Measurements from ENCODE around the gene RAD50.

Gene RAD50

DNA sequence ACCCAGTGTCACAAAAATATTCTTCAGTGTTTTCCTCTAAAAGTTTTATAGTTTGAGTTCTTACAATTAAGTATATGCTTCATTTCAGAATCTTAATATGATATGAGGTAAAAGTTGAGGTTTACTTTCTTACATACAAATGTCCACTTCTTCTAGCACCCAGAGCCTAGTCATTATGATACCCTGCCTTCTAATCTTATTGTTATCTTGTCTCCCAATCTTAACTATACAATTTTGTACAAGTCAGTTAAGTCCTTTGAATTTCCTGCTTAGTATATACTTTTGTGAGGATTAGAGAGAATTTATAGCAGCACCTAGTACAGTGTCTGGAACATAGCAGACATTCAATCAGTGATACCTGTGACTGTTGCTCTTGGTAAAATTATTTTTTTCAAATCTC lies 29.3 kb downstream of the RAD50 start:
- H4K20me1 ChIP-seq (ENCODE audit: insufficient read depth) = no peaks in the 10 kb centered on the region
- H3K27ac ChIP-seq = no peak overlapping the region
- H3K79me2 ChIP-seq (ENCODE audit: insufficient read depth, low read depth) = no peaks in the 10 kb centered on the region
- peaks cover 3% of the 10 kb centered on the region for H3K4me1 ChIP-seq (ENCODE audit: low read depth, poor library complexity, severe bottlenecking)
- no peak overlapping the region for H3K4me2 ChIP-seq
- H3K4me3 ChIP-seq (IDR thresholded peaks at IDR 0.05; ENCODE audit: insufficient read depth, low read depth, low read length) = no peak overlapping the region
- no peak overlapping the region for H3K9ac ChIP-seq
- no peaks in the 10 kb centered on the region for H3K36me3 ChIP-seq (ENCODE audit: insufficient read depth)
- H3K27me3 ChIP-seq (ENCODE audit: insufficient read depth, low read depth) = no peaks in the 10 kb centered on the region
- H2AFZ ChIP-seq (ENCODE audit: low read depth) = no peak overlapping the region
- TF ChIP-seq, protein P1, sequence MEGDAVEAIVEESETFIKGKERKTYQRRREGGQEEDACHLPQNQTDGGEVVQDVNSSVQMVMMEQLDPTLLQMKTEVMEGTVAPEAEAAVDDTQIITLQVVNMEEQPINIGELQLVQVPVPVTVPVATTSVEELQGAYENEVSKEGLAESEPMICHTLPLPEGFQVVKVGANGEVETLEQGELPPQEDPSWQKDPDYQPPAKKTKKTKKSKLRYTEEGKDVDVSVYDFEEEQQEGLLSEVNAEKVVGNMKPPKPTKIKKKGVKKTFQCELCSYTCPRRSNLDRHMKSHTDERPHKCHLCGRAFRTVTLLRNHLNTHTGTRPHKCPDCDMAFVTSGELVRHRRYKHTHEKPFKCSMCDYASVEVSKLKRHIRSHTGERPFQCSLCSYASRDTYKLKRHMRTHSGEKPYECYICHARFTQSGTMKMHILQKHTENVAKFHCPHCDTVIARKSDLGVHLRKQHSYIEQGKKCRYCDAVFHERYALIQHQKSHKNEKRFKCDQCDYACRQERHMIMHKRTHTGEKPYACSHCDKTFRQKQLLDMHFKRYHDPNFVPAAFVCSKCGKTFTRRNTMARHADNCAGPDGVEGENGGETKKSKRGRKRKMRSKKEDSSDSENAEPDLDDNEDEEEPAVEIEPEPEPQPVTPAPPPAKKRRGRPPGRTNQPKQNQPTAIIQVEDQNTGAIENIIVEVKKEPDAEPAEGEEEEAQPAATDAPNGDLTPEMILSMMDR (conservative IDR thresholded peaks at IDR 0.05; ENCODE audit: low read depth, low read length) = no peak

DNA sequence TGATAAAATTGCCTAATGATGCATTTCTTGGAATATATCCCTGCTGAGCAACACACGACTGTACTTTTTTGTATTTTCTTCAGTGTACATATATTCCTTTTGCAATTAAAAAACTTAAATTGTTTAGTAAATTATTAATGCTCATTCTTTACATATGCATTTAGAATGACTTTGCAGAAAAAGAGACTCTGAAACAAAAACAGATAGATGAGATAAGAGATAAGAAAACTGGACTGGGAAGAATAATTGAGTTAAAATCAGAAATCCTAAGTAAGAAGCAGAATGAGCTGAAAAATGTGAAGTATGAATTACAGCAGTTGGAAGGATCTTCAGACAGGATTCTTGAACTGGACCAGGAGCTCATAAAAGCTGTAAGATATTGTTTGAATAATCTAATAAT lies 32.7 kb downstream of the RAD50 start:
- no peak overlapping the region for H3K4me2 ChIP-seq
- TF ChIP-seq, protein P1 (conservative IDR thresholded peaks at IDR 0.05; ENCODE audit: low read depth, low read length) = no peak
- no peaks in the 10 kb centered on the region for H3K36me3 ChIP-seq (ENCODE audit: insufficient read depth)
- H3K27ac ChIP-seq = no peak overlapping the region
- H3K9ac ChIP-seq = no peak overlapping the region
- H3K4me3 ChIP-seq (IDR thresholded peaks at IDR 0.05; ENCODE audit: insufficient read depth, low read depth, low read length) = no peak overlapping the region
- no peaks in the 10 kb centered on the region for H4K20me1 ChIP-seq (ENCODE audit: insufficient read depth)
- no peak overlapping the region for H2AFZ ChIP-seq (ENCODE audit: low read depth)
- no peaks in the 10 kb centered on the region for H3K79me2 ChIP-seq (ENCODE audit: insufficient read depth, low read depth)
- no peaks in the 10 kb centered on the region for H3K27me3 ChIP-seq (ENCODE audit: insufficient read depth, low read depth)
- no peaks in the 10 kb centered on the region for H3K4me1 ChIP-seq (ENCODE audit: low read depth, poor library complexity, severe bottlenecking)

DNA sequence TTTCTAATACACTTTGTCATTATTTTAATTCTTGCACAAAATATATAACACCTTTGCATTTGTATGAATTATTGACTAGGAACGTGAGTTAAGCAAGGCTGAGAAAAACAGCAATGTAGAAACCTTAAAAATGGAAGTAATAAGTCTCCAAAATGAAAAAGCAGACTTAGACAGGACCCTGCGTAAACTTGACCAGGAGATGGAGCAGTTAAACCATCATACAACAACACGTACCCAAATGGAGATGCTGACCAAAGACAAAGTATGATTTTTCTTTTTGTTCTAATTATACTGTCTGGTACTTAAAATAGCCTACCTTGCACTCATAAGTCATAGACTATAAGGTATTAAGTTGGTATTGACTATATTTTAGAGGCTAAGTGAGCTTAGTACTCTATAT lies 34.4 kb downstream of the RAD50 start:
- Histone ChIP-seq H3K4me2 (no peak overlapping the region), H2AFZ (ENCODE audit: low read depth) (no peak overlapping the region), H3K36me3 (ENCODE audit: insufficient read depth) (0 out of 2 replicates have a peak, but pooled peaks cover 3% of the 10 kb centered on the region), H3K9ac (no peak overlapping the region), H4K20me1 (ENCODE audit: insufficient read depth) (no peaks in the 10 kb centered on the region), H3K4me3 (IDR thresholded peaks at IDR 0.05; ENCODE audit: insufficient read depth, low read depth, low read length) (no peak overlapping the region), H3K4me1 (ENCODE audit: low read depth, poor library complexity, severe bottlenecking) (no peaks in the 10 kb centered on the region), H3K79me2 (ENCODE audit: insufficient read depth, low read depth) (no peaks in the 10 kb centered on the region), H3K27me3 (ENCODE audit: insufficient read depth, low read depth) (no peaks in the 10 kb centered on the region), H3K27ac (no peak overlapping the region)
- TF ChIP-seq, protein P1 (conservative IDR thresholded peaks at IDR 0.05; ENCODE audit: low read depth, low read length) = no peak

DNA sequence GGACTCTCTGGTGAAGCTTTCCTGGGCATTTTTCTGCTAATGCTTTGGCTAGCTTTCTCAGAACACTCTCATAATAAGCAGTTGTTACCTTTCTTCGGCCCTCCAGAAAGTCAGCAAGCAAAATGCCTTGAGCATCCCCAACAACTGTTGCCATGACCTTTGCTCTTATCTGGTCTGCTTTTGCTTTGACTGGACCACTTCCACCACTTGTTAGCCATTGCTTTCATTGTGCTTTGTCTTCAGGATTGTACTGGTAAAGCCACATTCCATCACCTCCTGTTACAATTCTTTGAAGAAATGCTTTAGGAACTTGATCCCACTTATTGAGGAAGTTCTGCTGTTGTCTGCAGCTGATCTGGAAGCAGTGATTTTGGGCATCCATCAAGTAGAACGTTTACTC lies 35.7 kb downstream of the RAD50 start:
- H3K9ac ChIP-seq = no peak overlapping the region
- TF ChIP-seq, protein P1 (conservative IDR thresholded peaks at IDR 0.05; ENCODE audit: low read depth, low read length) = no peak
- no peaks in the 10 kb centered on the region for H4K20me1 ChIP-seq (ENCODE audit: insufficient read depth)
- H3K79me2 ChIP-seq (ENCODE audit: insufficient read depth, low read depth) = no peaks in the 10 kb centered on the region
- H3K4me3 ChIP-seq (IDR thresholded peaks at IDR 0.05; ENCODE audit: insufficient read depth, low read depth, low read length) = no peak overlapping the region
- no peaks in the 10 kb centered on the region for H3K4me1 ChIP-seq (ENCODE audit: low read depth, poor library complexity, severe bottlenecking)
- H3K27me3 ChIP-seq (ENCODE audit: insufficient read depth, low read depth) = no peaks in the 10 kb centered on the region
- 0 out of 2 replicates have a peak, but pooled peaks cover 6% of the 10 kb centered on the region for H3K36me3 ChIP-seq (ENCODE audit: insufficient read depth)
- no peak overlapping the region for H2AFZ ChIP-seq (ENCODE audit: low read depth)
- no peak overlapping the region for H3K4me2 ChIP-seq
- no peak overlapping the region for H3K27ac ChIP-seq
